GM21619 (cell line): ENCODE results near the gene SERPINC1.
"Not testable (repeated sequence)": the region's sequence is repeated elsewhere in the genome, so short reads cannot be mapped to it uniquely, and the experiment has no call there.

Experiments used
- ATAC-seq: cut with Tn5 transposase; IDR thresholded peaks from one replicate; pipeline ENCODE4 v1.9.1; 2021; ENCODE audit not compliant: unreplicated experiment

SERPINC1 gene

GRCh38 chr1:173917149-173917548 lies at the start of gene SERPINC1:
TSS of gene SERPINC1 (minus strand) at chr1:173917327. CDS start at chr1:173917259, 68 bp downstream.
- ATAC-seq = no peak

- not testable (repeated sequence) for ATAC-seq
These were observed 48.8 kb upstream of the SERPINC1 start for GRCh38 chr1:173965896-173966295.

GRCh38 chr1:173963477-173963876 lies 46.4 kb upstream of the SERPINC1 start:
- ATAC-seq = no peak

- no peak for ATAC-seq
These were observed 43.5 kb upstream of the SERPINC1 start for GRCh38 chr1:173960625-173961024.

- ATAC-seq = no peak
These were observed 37.1 kb upstream of the SERPINC1 start for GRCh38 chr1:173954179-173954578.

GRCh38 chr1:173948594-173948993 lies 31.5 kb upstream of the SERPINC1 start:
- no peak for ATAC-seq

GRCh38 chr1:173946380-173946921 lies 29.3 kb upstream of the SERPINC1 start:
- no peak for ATAC-seq

- ATAC-seq = peak; percentile 72
These were observed 19.9 kb upstream of the SERPINC1 start for GRCh38 chr1:173937062-173937461.

- no peak for ATAC-seq
These were observed 17.3 kb upstream of the SERPINC1 start for GRCh38 chr1:173934440-173934839.

GRCh38 chr1:173930541-173930940 lies 13.4 kb upstream of the SERPINC1 start:
- ATAC-seq = not testable (repeated sequence)

GRCh38 chr1:173925306-173926242 lies 8.4 kb upstream of the SERPINC1 start:
- no peak for ATAC-seq

- no peak for ATAC-seq
These were observed 3.7 kb upstream of the SERPINC1 start for GRCh38 chr1:173920861-173921260.

GRCh38 chr1:173917635-173918493 lies 737 bp upstream of the SERPINC1 start:
- ATAC-seq = no peak

GRCh38 chr1:173916667-173917066 lies 460 bp downstream of the SERPINC1 start:
- no peak for ATAC-seq

GRCh38 chr1:173915596-173915995 lies 1.5 kb downstream of the SERPINC1 start:
- no peak for ATAC-seq

GRCh38 chr1:173914366-173914871 lies 2.7 kb downstream of the SERPINC1 start:
- no peak for ATAC-seq

- ATAC-seq = no peak
These were observed 4.0 kb downstream of the SERPINC1 start for GRCh38 chr1:173913111-173913510.

GRCh38 chr1:173903827-173904531 lies 13.1 kb downstream of the SERPINC1 start:
- no peak for ATAC-seq

- ATAC-seq = no peak
These were observed 16.1 kb downstream of the SERPINC1 start for GRCh38 chr1:173900992-173901391.

- ATAC-seq = no peak
These were observed 16.7 kb downstream of the SERPINC1 start for GRCh38 chr1:173900427-173900826.

- ATAC-seq = no peak
These were observed 22.9 kb downstream of the SERPINC1 start for GRCh38 chr1:173894189-173894588.
